Ovary (tissue), 3 donors: Measurements from ENCODE around the gene KRTAP10-7.
"Not testable (repeated sequence)": the region's sequence is repeated elsewhere in the genome, so short reads cannot be mapped to it uniquely, and the experiment has no call there.

ENCODE experiments used
- EP300 ChIP-seq: sonication (generic); formaldehyde crosslinking; IDR thresholded peaks from one replicate; pipeline ENCODE4 v1.6.1; 2017; ENCODE audit warnings: antibody characterized with exemption
- POLR2A ChIP-seq: fragments of 450-650 bp; IDR thresholded peaks from one replicate; pipeline ENCODE4 v1.6.1; 2017; ENCODE audit warnings: antibody characterized with exemption, mild to moderate bottlenecking, moderate library complexity
- TF ChIP-seq, protein P1 (sequence below), 3 donors: fragments of 450-650 bp in 2 of 3; fragments of 200-600 bp in 1 of 3; IDR thresholded peaks; one replicate each; pipeline versions ENCODE4 v1.5.1 to v1.8.0; 2016 to 2022; ENCODE audit warnings: antibody characterized with exemption in 3 of 3, mild to moderate bottlenecking in 1 of 3
- donor health status: DM: no; HTN: no; CAD: no.

DNA sequence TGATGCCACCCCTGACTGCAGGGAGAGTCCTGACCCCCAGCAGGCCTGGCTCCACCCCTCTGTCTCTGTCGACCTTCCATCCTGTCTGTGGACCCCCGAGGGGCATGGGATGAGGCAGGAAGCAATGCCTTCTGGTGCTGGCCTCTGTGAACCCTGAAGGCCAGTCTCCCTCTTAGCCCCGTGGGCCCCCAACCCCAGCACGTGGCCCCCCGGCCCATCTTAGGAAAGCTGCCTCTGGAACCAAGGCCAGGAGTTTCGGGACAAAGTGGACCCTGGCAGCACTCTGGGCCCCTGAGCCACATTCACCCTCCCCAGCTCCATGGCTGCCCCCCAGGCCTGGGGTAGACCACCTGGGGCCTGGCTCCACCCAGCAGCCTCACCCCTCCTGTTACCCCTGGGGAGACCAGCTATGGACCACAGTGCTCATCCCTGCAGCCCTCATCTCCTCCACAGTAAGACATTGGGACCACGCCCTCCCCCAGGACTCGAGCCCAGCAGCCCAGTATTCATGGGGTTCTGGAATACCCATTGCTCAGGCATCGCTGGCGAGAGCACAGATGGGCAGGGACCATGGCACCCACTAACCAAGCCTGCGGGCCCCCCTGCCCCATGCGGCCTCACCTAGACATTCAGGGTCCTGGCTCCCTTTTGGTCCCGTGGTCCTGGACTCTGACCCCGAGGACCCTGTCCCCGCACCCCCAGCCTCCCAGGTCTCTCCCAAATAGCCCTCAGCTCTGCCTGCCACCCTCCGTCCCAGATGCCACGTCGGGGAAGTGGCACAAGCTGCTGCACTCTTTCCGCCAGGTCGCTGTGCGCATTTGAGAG is 38.3 kb downstream of the KRTAP10-7 start:
- TF ChIP-seq, protein P1, sequence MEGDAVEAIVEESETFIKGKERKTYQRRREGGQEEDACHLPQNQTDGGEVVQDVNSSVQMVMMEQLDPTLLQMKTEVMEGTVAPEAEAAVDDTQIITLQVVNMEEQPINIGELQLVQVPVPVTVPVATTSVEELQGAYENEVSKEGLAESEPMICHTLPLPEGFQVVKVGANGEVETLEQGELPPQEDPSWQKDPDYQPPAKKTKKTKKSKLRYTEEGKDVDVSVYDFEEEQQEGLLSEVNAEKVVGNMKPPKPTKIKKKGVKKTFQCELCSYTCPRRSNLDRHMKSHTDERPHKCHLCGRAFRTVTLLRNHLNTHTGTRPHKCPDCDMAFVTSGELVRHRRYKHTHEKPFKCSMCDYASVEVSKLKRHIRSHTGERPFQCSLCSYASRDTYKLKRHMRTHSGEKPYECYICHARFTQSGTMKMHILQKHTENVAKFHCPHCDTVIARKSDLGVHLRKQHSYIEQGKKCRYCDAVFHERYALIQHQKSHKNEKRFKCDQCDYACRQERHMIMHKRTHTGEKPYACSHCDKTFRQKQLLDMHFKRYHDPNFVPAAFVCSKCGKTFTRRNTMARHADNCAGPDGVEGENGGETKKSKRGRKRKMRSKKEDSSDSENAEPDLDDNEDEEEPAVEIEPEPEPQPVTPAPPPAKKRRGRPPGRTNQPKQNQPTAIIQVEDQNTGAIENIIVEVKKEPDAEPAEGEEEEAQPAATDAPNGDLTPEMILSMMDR (IDR thresholded peaks at IDR 0.05): not testable (repeated sequence)
- not testable (repeated sequence) for TF ChIP-seq POLR2A, EP300
